Karpas-422 (cell line): ENCODE measurements around the gene AGBL4. TPM values are rescaled to one million over a fixed set of nuclear protein-coding genes. Genes with fewer than 3 reads are reported as not detected.
A peak's percentile ranks its signal among the peaks of the same experiment; 100 is the strongest.
"Not testable (repeated sequence)": the region's sequence is repeated elsewhere in the genome, so short reads cannot be mapped to it uniquely, and the experiment has no call there.

ENCODE experiments used
- DNase-seq: peaks from one replicate; pipeline ENCODE4 v3.0.0-alpha.2; 2015
- H2AFZ ChIP-seq: fragments of 200-600 bp; sonication (generic); 2 replicates; pipeline ENCODE4 v1.6.1; 2014; ENCODE audit warnings: antibody characterized with exemption, low read length, mixed read lengths
- H3K27ac ChIP-seq: fragments of 200-600 bp; sonication (generic); 2 replicates; pipeline ENCODE4 v1.5.1; 2014; ENCODE audit warnings: mild to moderate bottlenecking, low read length, moderate library complexity
- H3K27me3 ChIP-seq: fragments of 200-600 bp; sonication (generic); 2 replicates; pipeline ENCODE4 v1.6.1; 2014; ENCODE audit warnings: low read length, mixed read lengths
- H3K36me3 ChIP-seq: fragments of 200-600 bp; sonication (generic); 2 replicates; pipeline ENCODE4 v1.6.1; 2014; ENCODE audit warnings: low read length, mixed read lengths; ENCODE audit not compliant: insufficient read depth
- H3K4me1 ChIP-seq: fragments of 200-600 bp; sonication (generic); 2 replicates; pipeline ENCODE4 v1.6.1; 2014; ENCODE audit warnings: mild to moderate bottlenecking, low read length, mixed read lengths
- H3K4me2 ChIP-seq: fragments of 200-600 bp; sonication (generic); 2 replicates; pipeline ENCODE4 v1.6.1; 2014; ENCODE audit warnings: low read length, low read depth, mild to moderate bottlenecking; ENCODE audit not compliant: poor library complexity, severe bottlenecking
- H3K4me3 ChIP-seq: fragments of 200-600 bp; sonication (generic); 2 replicates; pipeline ENCODE4 v1.5.1; 2014; ENCODE audit warnings: mild to moderate bottlenecking, antibody characterized with exemption, low read length, mixed read lengths
- H3K79me2 ChIP-seq: fragments of 200-600 bp; sonication (generic); 2 replicates; pipeline ENCODE4 v1.6.1; 2014; ENCODE audit warnings: mild to moderate bottlenecking, low read length, mixed read lengths
- H3K9ac ChIP-seq: fragments of 200-600 bp; sonication (generic); 2 replicates; pipeline ENCODE4 v1.6.0; 2014; ENCODE audit warnings: low read length
- H3K9me2 ChIP-seq: fragments of 200-600 bp; sonication (generic), shearing (Covaris generic); replicated peaks from 2 replicates; pipeline ENCODE4 v1.6.0; 2014; ENCODE audit warnings: mild to moderate bottlenecking, low read length, moderate library complexity; ENCODE audit not compliant: insufficient read depth
- H3K9me3 ChIP-seq: fragments of 300-700, 200-600 bp; sonication (generic); 2 replicates; pipeline ENCODE4 v1.6.1; 2014; ENCODE audit warnings: low read length, mixed read lengths
- H4K20me1 ChIP-seq: fragments of 200-600 bp; sonication (generic); 2 replicates; pipeline ENCODE4 v1.6.1; 2014; ENCODE audit warnings: mild to moderate bottlenecking, antibody characterized with exemption, low read length, low read depth; ENCODE audit not compliant: insufficient read depth
- total RNA-seq: library from RNA; depleted of rRNA; stranded (reverse); fragments of >200 nt; shearing (Covaris generic); gene quantifications from 2 replicates; pipeline ENCODE4 v1.2.3, GENCODE V29; 2014; ENCODE audit warnings: low replicate concordance

Gene AGBL4
- total RNA-seq, 1 experiment from 2014 or later, result not detected

DNA sequence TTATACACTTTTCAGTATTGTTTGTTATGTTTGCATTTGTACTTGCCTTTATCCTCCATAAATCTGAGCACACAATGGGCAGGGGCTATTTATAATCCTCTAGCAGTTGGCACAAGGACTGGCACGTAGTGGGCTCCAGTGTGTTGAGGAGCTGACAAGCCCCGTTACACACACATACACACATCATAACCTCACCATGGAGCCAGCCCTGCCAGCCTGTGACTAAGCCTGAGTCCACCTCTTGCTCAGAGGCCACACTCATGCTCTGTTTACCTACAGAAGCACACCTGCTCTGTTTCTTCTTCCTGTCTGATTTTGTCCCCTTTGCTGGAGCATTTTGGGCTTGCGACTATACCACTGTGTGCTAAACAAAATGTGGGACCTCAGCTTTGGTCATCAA lies 1487.3 kb downstream of the AGBL4 start:
- no peaks in the 10 kb centered on the region for H3K27me3 ChIP-seq
- no peaks in the 10 kb centered on the region for H3K9me2 ChIP-seq
- H3K36me3 ChIP-seq, result no peaks in the 10 kb centered on the region
- H3K79me2 ChIP-seq, result no peaks in the 10 kb centered on the region
- H3K9ac ChIP-seq, result no peak overlapping the region
- DNase-seq, result no peak
- no peaks in the 10 kb centered on the region for H4K20me1 ChIP-seq
- H3K4me3 ChIP-seq, result no peak overlapping the region
- no peak overlapping the region for H3K27ac ChIP-seq
- no peak overlapping the region for H2AFZ ChIP-seq
- H3K9me3 ChIP-seq, result no peaks in the 10 kb centered on the region
- peaks cover 8% of the 10 kb centered on the region for H3K4me1 ChIP-seq
- no peak overlapping the region for H3K4me2 ChIP-seq

DNA sequence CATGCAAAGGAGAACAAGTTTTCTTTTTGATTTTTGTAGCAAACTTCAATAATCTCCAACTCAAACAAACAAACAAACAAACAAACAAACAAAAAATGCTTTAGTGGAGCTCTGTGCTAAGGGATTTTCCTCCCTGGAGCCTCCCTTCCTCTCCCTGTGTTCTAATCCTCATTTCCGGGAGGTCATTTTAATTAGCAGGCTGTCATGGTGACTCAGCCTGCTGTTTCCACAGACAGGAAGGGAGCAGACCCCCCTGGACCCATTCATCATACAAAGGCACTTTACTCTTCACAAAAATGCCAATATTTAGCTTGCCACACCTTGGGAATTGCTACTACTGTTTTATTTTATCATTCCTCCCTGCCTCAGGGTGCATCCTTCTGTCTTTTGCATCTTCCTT lies 1490.8 kb downstream of the AGBL4 start:
- H3K27ac ChIP-seq, result no peak overlapping the region
- peaks cover 8% of the 10 kb centered on the region for H3K4me1 ChIP-seq
- no peak overlapping the region for H3K4me3 ChIP-seq
- no peak overlapping the region for H3K4me2 ChIP-seq
- no peak overlapping the region for H3K9ac ChIP-seq
- no peak overlapping the region for H2AFZ ChIP-seq
- no peak for DNase-seq
- no peaks in the 10 kb centered on the region for H3K36me3 ChIP-seq
- H3K9me2 ChIP-seq, result no peaks in the 10 kb centered on the region
- H4K20me1 ChIP-seq, result no peaks in the 10 kb centered on the region
- H3K9me3 ChIP-seq, result no peaks in the 10 kb centered on the region
- no peaks in the 10 kb centered on the region for H3K27me3 ChIP-seq
- H3K79me2 ChIP-seq, result no peaks in the 10 kb centered on the region

DNA sequence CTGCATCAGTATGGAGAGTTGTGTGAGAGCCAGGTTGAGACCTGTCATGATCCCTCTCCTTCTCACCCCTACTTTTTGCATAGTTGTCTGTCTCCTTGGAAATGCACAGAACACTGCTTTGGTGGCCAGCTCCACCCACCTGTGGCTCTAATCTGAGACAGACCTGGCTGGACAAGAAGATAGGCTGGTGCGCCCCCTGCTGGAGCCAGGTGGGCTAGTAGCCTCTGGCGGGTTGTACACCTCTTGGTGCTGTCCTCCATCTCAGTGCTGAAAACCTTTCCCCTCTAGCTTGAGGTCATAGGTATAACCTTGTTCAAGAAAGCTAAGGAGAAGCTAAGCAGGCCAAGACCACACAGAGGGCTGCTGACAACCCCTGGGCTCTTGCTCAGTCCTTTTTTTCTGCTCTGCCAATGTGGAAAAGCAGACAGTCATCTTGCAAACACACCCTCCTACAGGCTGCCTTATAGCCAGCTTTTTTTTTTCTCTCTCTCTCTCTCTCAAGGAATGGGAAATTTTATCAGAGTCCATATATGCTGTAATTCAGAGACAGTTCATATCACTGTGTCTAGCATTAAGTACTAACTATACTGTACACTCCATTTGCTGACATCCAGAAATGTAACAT lies 1492.9 kb downstream of the AGBL4 start:
- H3K4me2 ChIP-seq, result no peak overlapping the region
- H3K9me3 ChIP-seq, result no peaks in the 10 kb centered on the region
- no peak overlapping the region for H3K9ac ChIP-seq
- H3K27me3 ChIP-seq, result no peaks in the 10 kb centered on the region
- no peaks in the 10 kb centered on the region for H3K36me3 ChIP-seq
- no peaks in the 10 kb centered on the region for H3K79me2 ChIP-seq
- H2AFZ ChIP-seq, result no peak overlapping the region
- H3K27ac ChIP-seq, result no peak overlapping the region
- H4K20me1 ChIP-seq, result no peaks in the 10 kb centered on the region
- H3K4me1 ChIP-seq, result no peaks in the 10 kb centered on the region
- H3K9me2 ChIP-seq, result no peaks in the 10 kb centered on the region
- H3K4me3 ChIP-seq, result no peak overlapping the region
- DNase-seq, result peak; percentile 92

DNA sequence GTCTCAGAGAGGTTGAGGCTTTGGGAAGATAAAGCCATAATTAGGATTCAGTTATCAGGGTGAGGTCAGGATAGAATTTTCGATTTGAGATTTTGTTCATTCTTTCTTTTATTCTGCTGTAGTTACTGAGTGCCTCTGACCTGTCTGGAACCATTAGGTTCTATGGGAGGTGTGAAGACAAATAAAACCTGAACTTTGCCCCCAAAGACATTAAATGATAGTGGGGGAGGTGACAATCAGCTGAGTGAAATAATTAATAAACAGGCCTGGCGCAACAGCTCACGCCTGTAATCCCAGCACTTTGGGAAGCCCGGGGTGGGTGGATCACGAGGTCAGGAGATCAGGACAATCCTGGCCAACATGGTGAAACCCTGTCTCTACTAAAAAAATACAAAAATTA lies 1496.7 kb downstream of the AGBL4 start:
- H3K36me3 ChIP-seq, result no peaks in the 10 kb centered on the region
- no peaks in the 10 kb centered on the region for H4K20me1 ChIP-seq
- H3K27ac ChIP-seq, result no peak overlapping the region
- no peak for DNase-seq
- no peak overlapping the region for H3K9ac ChIP-seq
- H3K4me1 ChIP-seq, result no peaks in the 10 kb centered on the region
- H3K9me2 ChIP-seq, result no peaks in the 10 kb centered on the region
- no peak overlapping the region for H3K4me3 ChIP-seq
- H3K27me3 ChIP-seq, result no peaks in the 10 kb centered on the region
- no peak overlapping the region for H3K4me2 ChIP-seq
- H3K9me3 ChIP-seq, result no peaks in the 10 kb centered on the region
- H3K79me2 ChIP-seq, result no peaks in the 10 kb centered on the region
- no peak overlapping the region for H2AFZ ChIP-seq

DNA sequence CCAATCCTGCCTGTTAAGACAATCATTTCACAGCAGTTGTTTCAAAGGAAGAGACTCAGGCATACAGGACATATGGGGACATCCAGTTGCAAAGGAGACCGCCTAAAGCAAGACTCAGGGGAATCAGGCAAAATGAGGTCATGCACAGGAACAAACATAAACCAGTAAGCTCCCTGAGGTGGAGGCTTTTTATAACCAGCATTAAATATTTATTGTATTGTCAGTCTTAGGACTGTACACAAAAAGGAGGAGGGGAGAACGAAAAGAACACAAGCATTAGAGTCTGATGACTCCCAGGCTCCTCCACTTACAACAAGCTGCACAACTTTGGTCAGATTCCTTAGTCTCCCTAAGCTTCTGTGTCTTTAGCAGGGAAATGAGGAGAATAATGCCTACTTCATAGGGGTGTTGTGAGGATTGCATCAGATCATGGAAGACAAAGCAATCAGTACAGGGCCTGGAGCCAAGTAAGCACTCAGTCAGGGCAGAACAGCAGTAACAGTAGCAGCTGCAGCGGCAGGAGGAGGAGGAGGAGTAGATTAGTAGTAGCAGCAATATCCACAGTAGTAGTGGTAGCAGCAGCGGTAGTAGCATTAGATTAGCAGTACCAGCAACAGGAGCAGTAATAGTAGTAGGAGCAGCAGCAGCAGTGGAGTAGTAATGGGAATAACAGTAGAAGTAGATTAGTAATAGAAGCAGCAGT lies 1497.6 kb downstream of the AGBL4 start:
- Histone ChIP-seq H3K4me3 (no peak overlapping the region), H3K36me3 (no peaks in the 10 kb centered on the region), H3K4me1 (no peaks in the 10 kb centered on the region), H3K27me3 (no peaks in the 10 kb centered on the region), H2AFZ (no peak overlapping the region), H4K20me1 (no peaks in the 10 kb centered on the region), H3K27ac (no peak overlapping the region), H3K9me2 (no peaks in the 10 kb centered on the region), H3K9ac (no peak overlapping the region), H3K4me2 (no peak overlapping the region), H3K9me3 (no peaks in the 10 kb centered on the region), H3K79me2 (no peaks in the 10 kb centered on the region)
- peak; percentile 16 for DNase-seq

DNA sequence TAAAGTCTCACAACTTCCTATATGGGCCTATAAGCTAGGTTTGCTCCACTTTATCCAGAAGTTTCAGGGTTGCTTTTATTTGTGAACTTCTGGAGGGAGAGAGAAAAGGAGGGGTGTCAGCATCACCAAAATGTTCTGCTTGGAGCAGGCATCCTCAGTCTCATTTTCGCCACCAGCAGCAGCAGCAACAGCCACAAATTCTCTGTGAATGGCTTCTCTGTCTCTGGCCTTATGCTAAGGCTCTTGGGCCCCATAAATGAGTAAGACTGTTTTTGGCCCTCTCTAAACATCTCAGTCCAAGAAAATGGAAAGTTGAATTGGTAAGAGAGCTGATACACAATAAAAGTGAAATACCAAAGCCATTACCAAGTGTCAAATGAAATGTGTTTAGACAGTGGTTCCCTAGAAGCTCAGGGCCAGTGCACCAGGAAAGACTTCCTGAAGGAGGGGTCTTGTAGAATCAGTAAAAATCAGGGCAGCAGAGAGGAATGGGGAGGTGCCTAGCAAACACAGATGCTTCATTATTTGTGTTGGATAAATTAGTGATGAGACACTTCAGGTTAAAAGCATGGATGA lies 1498.8 kb downstream of the AGBL4 start:
- DNase-seq, result no peak
- no peaks in the 10 kb centered on the region for H3K4me1 ChIP-seq
- no peaks in the 10 kb centered on the region for H3K27me3 ChIP-seq
- H2AFZ ChIP-seq, result no peak overlapping the region
- H3K9me2 ChIP-seq, result no peaks in the 10 kb centered on the region
- H3K79me2 ChIP-seq, result no peaks in the 10 kb centered on the region
- H3K4me2 ChIP-seq, result no peak overlapping the region
- no peak overlapping the region for H3K27ac ChIP-seq
- no peaks in the 10 kb centered on the region for H3K36me3 ChIP-seq
- H3K9ac ChIP-seq, result no peak overlapping the region
- H3K9me3 ChIP-seq, result no peaks in the 10 kb centered on the region
- no peaks in the 10 kb centered on the region for H4K20me1 ChIP-seq
- no peak overlapping the region for H3K4me3 ChIP-seq

DNA sequence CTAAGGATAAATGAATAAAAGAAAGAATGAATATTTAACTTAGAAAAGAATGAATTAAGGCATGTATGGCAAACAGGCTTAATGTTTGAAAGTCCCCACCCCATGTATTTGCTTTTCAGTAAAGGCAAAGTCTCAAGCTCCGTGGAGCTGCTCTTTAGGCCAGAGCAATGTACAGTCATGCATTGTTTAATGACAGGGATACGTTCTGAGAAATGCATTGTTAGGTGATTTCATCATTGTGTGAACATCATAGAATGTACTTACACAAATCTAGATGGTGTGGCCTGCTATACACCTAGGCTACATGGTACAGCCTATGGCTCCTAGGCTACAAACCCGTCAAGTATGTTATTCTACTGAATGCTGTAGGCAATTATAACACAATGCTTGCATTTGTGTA lies 1500.2 kb downstream of the AGBL4 start:
- no peaks in the 10 kb centered on the region for H4K20me1 ChIP-seq
- no peaks in the 10 kb centered on the region for H3K36me3 ChIP-seq
- no peak overlapping the region for H3K4me3 ChIP-seq
- no peak overlapping the region for H3K27ac ChIP-seq
- no peaks in the 10 kb centered on the region for H3K9me3 ChIP-seq
- no peak overlapping the region for H3K4me2 ChIP-seq
- no peak overlapping the region for H2AFZ ChIP-seq
- H3K27me3 ChIP-seq, result no peaks in the 10 kb centered on the region
- peak; percentile 21 for DNase-seq
- no peaks in the 10 kb centered on the region for H3K4me1 ChIP-seq
- no peaks in the 10 kb centered on the region for H3K9me2 ChIP-seq
- no peak overlapping the region for H3K9ac ChIP-seq
- no peaks in the 10 kb centered on the region for H3K79me2 ChIP-seq

DNA sequence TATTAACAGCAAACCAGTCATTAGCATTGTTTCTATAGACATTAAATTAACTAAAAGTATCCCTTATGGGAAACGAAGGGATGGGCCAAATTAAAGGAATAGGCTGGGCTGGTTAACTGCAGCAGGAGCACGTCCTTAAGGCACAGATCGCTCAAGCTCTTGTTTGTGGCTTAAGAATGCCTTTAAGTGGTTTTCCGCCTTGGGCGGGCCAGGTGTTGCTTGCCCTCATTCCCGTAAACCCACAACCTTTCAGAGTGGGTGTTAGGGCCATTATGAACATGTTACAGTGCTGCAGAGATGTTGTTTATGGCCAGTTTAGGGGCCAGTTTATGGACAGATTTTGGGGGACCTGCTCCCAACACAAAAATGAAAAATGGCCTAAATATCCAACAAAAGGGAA lies 1503.9 kb downstream of the AGBL4 start:
- not testable (repeated sequence) for H3K9me3 ChIP-seq, H3K9ac ChIP-seq, H4K20me1 ChIP-seq, H2AFZ ChIP-seq, DNase-seq, H3K27ac ChIP-seq, H3K36me3 ChIP-seq, H3K4me2 ChIP-seq, H3K27me3 ChIP-seq, H3K4me1 ChIP-seq, H3K9me2 ChIP-seq, H3K79me2 ChIP-seq, H3K4me3 ChIP-seq
